ENCODE results near the gene AIPL1. TPM values are rescaled to one million over a fixed set of nuclear protein-coding genes. Genes with fewer than 3 reads are reported as not detected.

AIPL1 gene
- total RNA-seq, 4 donors from 2014 or later, result not detected

DNA sequence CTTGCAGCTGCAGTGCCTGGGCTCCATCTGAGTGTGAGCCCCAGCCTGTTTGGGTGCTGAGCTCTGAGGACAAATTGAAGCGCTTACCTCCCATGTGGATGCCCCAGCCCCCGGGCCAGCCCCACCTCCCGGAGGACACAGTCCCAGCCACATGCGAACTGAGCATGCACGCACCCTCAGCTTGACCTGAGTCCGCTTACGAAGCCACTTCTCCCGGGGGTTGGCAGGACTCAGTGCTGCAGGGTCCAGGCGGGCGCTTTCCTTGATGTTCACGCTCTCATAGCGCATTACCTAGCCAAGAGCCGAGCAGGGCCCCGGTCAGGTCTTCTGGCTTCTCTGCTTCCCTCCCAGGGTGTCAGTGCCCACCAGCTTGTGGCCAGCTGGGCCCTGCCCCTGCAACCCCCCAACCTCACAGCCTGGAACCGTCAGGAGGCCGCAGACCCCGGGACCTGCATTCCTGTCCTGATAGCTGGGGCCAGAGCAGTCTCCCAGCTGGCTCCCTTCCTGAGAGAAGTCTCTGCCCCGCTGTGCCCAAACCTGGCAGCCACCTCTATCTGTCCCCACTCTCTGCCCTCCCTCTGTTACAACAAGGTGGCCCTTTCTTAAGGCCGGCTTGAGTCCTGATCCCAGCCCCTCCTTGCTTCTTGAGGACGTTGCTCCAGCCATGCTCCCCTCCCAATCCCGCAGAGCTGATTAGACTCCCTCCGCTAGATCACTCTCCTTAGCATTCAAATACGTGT, 33.3 kb upstream of the AIPL1 start:
- Histone ChIP-seq H3K9me3 (no peaks in the 10 kb centered on the region), H3K36me3 (peaks cover 0 to 82% of the 10 kb centered on the region in 2 donors), H3K27me3 (no peaks in the 10 kb centered on the region), H3K27ac (no peak overlapping the region), H3K4me1 (peaks cover 0 to 7% (median 0%) of the 10 kb centered on the region in 3 donors), H3K4me3 (no peak overlapping the region)
- no peak for ATAC-seq
- WGBS, 2 donors (ENCODE audit: low coverage in 1 of 2), result 71 to 78% methylated on average over 4 to 6 of the region's 23 CpGs
- TF ChIP-seq, protein P1, sequence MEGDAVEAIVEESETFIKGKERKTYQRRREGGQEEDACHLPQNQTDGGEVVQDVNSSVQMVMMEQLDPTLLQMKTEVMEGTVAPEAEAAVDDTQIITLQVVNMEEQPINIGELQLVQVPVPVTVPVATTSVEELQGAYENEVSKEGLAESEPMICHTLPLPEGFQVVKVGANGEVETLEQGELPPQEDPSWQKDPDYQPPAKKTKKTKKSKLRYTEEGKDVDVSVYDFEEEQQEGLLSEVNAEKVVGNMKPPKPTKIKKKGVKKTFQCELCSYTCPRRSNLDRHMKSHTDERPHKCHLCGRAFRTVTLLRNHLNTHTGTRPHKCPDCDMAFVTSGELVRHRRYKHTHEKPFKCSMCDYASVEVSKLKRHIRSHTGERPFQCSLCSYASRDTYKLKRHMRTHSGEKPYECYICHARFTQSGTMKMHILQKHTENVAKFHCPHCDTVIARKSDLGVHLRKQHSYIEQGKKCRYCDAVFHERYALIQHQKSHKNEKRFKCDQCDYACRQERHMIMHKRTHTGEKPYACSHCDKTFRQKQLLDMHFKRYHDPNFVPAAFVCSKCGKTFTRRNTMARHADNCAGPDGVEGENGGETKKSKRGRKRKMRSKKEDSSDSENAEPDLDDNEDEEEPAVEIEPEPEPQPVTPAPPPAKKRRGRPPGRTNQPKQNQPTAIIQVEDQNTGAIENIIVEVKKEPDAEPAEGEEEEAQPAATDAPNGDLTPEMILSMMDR (IDR thresholded peaks at IDR 0.05), result no peak
- TF ChIP-seq POLR2A (IDR thresholded peaks at IDR 0.05), result no peak
- TF ChIP-seq EP300 (IDR thresholded peaks at IDR 0.05), result no peak

DNA sequence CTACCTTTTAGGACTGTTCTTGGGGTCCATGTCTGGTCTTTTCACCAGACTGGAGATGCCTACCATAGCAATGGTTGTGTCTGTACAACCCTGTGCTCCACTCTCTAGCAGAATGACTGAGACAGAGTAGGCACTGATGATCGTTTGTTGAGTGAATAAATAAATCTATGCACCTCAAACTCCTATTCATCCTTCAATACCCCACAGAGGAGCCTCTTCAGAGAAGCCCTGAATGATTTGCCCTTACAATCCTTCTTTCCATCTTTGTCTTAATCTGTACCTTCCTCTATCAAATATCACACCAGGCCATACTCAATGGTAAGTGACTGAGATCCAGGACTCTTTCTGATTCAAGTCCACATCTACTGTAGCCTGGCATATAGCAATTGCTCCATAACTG, 32.6 kb upstream of the AIPL1 start:
- 100% methylated on average over 1 of the region's 1 CpG for WGBS, 2 donors (ENCODE audit: low coverage in 1 of 2)
- no peaks in the 10 kb centered on the region for H3K9me3 ChIP-seq
- H3K27me3 ChIP-seq, result no peaks in the 10 kb centered on the region
- peaks cover 0 to under 1% (median 0%) of the 10 kb centered on the region in 3 donors for H3K4me1 ChIP-seq
- peaks cover 0 to 88% of the 10 kb centered on the region in 2 donors for H3K36me3 ChIP-seq
- TF ChIP-seq POLR2A (IDR thresholded peaks at IDR 0.05) (no peak), EP300 (IDR thresholded peaks at IDR 0.05) (no peak), POLR2AphosphoS5 (IDR thresholded peaks at IDR 0.05) (no peak)
- TF ChIP-seq, protein P1 (IDR thresholded peaks at IDR 0.05), result no peak
- ATAC-seq, result no peak
- no peak overlapping the region for H3K4me3 ChIP-seq
- H3K27ac ChIP-seq, result no peak overlapping the region

DNA sequence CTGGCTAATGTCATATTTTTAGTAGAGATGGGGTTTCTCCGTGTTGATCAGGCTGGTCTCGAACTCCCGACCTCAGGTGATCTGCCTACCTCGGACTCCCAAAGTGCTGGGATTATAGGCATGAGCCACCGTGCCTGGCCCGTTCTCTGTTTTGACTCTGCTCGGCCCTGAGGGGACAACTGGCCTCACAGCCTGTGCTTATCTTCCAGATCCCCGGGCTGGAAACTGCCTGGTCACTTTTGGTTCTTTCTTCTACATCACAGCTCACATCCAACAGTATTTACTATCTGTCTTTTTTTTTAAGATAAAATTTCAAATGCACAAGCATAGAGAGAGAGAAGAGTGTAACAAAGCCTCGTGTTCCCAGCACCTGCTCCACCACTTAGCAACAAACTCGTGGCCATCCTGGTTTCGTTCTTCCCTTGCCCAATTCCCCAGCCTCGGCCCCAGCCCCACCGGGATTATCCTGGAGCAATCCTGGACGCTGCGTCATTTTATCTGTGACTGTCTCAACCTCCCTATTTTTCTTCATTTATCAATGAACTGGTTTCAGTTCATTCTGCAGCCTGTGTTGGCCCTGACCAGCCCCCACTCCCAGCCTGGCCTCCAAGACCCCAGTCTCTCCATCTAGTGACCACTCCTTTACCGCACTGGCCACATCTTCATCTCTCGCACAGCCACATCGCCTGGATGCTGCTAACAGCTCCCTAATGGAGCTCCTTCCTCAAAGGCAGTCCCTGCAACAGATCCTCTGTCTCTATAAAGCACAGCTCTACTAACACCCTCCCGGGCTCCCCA, 30.5 kb upstream of the AIPL1 start:
- ATAC-seq, result no peak
- Histone ChIP-seq H3K4me3 (no peak overlapping the region), H3K27ac (no peak overlapping the region), H3K4me1 (no peaks in the 10 kb centered on the region), H3K36me3 (peaks cover 0 to 92% of the 10 kb centered on the region in 2 donors), H3K9me3 (no peaks in the 10 kb centered on the region), H3K27me3 (no peaks in the 10 kb centered on the region)
- TF ChIP-seq POLR2A (IDR thresholded peaks at IDR 0.05), result no peak
- TF ChIP-seq, protein P1 (IDR thresholded peaks at IDR 0.05), result no peak
- TF ChIP-seq POLR2AphosphoS5 (IDR thresholded peaks at IDR 0.05), result no peak
- no peak for TF ChIP-seq EP300 (IDR thresholded peaks at IDR 0.05)
- WGBS, 2 donors (ENCODE audit: low coverage in 1 of 2), result 78 to 81% methylated on average over 11 to 18 of the region's 19 CpGs

DNA sequence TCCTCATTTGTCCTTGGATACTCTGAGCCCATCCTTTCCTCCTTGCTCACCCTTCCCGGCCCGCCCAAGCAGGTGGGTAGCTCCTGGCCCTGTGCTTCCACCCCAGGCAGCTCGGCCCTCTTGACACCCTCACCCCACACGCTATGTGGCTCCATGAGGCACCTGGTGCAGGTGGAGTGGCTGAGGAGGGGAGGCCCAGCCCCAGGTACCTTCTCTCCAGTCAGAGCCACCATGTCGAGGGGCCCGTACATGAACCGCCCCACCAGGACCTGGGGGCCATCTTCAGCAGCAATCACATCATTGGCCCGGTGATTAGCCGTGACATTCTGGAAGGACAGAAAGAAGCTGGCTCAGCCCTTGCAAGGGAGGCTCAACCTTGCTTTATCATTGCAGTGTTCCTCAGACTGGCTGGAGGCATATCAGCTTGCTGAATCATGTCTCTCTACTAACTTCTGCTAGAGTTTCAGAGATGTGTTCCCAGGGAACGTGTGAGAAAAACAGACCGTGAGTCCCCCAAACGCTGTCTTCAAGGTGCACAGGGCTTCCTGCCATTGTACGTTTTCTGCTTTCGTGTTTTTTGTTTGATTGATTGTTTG, 29.6 kb upstream of the AIPL1 start:
- ATAC-seq, result no peak
- no peaks in the 10 kb centered on the region for H3K27me3 ChIP-seq
- peaks cover 0 to 90% of the 10 kb centered on the region in 2 donors for H3K36me3 ChIP-seq
- no peak overlapping the region for H3K4me3 ChIP-seq
- WGBS, 2 donors (ENCODE audit: low coverage in 1 of 2), result 70 to 76% methylated on average over 2 to 5 of the region's 14 CpGs
- H3K27ac ChIP-seq, result no peak overlapping the region
- TF ChIP-seq, protein P1 (IDR thresholded peaks at IDR 0.05), result no peak
- TF ChIP-seq POLR2AphosphoS5 (IDR thresholded peaks at IDR 0.05) (no peak), POLR2A (IDR thresholded peaks at IDR 0.05) (no peak), EP300 (IDR thresholded peaks at IDR 0.05) (no peak)
- no peaks in the 10 kb centered on the region for H3K4me1 ChIP-seq
- no peaks in the 10 kb centered on the region for H3K9me3 ChIP-seq
